WERI-Rb-1 (cell line): ENCODE results near the gene NUDCD3.

Source experiments
- DNase-seq: peaks from one replicate; pipeline ENCODE4 v3.0.0-alpha.2; 2020
- H3K27ac ChIP-seq: fragments of 250-450 bp; sonication (Bioruptor Pico); 2 replicates; pipeline ENCODE4 v1.5.1; 2020; ENCODE audit warnings: mild to moderate bottlenecking, moderate library complexity
- H3K27me3 ChIP-seq: fragments of 250-450 bp; sonication (Bioruptor Pico); 2 replicates; pipeline ENCODE4 v1.5.1; 2021; ENCODE audit warnings: mild to moderate bottlenecking, low read depth, moderate library complexity; ENCODE audit not compliant: insufficient read depth, severe bottlenecking
- H3K36me3 ChIP-seq: fragments of 250-450 bp; sonication (Bioruptor Pico); 2 replicates; pipeline ENCODE4 v1.5.1; 2020; ENCODE audit warnings: mild to moderate bottlenecking, moderate library complexity
- H3K4me3 ChIP-seq: 2 replicates; pipeline ENCODE4 v1.5.1; 2011; ENCODE audit warnings: low read depth, mild to moderate bottlenecking, control low read depth, low read length
- H3K9me3 ChIP-seq: fragments of 250-450 bp; sonication (Bioruptor Pico); 2 replicates; pipeline ENCODE4 v1.5.1; 2021; ENCODE audit warnings: mild to moderate bottlenecking, moderate library complexity; ENCODE audit not compliant: severe bottlenecking
- TF ChIP-seq, protein P1 (sequence below): IDR thresholded peaks from 2 replicates; pipeline ENCODE4 v1.5.1; 2011; ENCODE audit warnings: low read depth, mild to moderate bottlenecking, control low read depth, inconsistent platforms, low read length

Gene NUDCD3

DNA sequence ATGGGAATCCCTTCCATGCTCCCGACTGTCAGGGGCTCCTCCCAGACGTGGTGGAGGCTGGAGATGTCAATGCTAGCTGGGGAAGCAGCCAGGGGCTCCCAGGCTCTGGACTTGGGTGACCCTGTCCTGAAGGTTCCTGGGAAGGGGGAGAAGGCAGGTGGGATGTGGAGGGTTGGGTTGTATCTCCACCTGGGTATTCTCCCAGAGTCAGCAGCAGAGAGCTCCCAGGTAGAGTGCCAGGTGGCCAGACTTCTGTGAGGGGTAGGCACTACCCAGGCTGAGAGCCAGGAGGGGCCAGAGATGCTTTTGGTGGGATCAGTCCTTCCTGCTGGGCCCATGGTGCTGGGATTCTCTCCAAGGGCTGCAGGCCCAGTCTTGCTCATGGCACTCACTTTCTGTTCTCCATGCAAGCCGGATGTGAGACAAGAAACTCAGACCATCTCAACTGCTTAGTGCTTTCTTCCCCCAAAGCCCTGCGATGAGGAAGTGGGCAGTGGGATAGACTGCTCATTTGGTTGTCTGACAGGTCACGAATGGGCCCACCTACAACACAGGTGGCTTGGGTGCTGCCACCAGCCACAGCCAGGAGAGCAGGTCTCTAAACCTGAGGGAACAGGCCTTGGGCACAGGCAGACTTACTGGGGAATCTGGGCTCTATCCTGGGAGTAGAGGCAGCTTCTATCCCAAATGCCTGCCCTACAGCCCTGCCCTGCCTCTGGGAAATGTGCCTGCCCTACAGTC, 112.6 kb downstream of the NUDCD3 start:
- no peaks in the 10 kb centered on the region for H3K36me3 ChIP-seq
- H3K27ac ChIP-seq, result no peak overlapping the region
- no peaks in the 10 kb centered on the region for H3K27me3 ChIP-seq
- no peak overlapping the region for H3K4me3 ChIP-seq
- no peaks in the 10 kb centered on the region for H3K9me3 ChIP-seq
- no peak for DNase-seq
- TF ChIP-seq, protein P1, sequence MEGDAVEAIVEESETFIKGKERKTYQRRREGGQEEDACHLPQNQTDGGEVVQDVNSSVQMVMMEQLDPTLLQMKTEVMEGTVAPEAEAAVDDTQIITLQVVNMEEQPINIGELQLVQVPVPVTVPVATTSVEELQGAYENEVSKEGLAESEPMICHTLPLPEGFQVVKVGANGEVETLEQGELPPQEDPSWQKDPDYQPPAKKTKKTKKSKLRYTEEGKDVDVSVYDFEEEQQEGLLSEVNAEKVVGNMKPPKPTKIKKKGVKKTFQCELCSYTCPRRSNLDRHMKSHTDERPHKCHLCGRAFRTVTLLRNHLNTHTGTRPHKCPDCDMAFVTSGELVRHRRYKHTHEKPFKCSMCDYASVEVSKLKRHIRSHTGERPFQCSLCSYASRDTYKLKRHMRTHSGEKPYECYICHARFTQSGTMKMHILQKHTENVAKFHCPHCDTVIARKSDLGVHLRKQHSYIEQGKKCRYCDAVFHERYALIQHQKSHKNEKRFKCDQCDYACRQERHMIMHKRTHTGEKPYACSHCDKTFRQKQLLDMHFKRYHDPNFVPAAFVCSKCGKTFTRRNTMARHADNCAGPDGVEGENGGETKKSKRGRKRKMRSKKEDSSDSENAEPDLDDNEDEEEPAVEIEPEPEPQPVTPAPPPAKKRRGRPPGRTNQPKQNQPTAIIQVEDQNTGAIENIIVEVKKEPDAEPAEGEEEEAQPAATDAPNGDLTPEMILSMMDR, result no peak

DNA sequence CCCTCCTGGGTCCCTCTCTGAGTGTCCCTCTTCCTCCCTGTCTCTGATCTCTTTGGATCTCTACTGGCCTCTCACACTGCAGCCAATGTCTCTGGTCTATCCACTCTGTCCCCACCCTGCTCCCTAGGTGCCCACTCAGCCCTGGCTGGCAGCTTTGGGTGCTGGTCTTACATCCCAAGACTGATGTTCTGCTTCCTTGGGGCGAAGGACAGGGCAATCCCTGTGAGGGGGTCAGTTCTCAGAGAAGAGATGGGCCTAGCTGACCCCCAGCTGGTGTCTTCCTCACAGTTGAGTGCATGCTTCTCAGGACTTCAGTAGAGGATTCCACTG, 113.4 kb downstream of the NUDCD3 start:
- Histone ChIP-seq H3K36me3 (no peaks in the 10 kb centered on the region), H3K27ac (no peak overlapping the region), H3K4me3 (no peak overlapping the region), H3K27me3 (no peaks in the 10 kb centered on the region), H3K9me3 (no peaks in the 10 kb centered on the region)
- DNase-seq, result no peak
- TF ChIP-seq, protein P1, result no peak

DNA sequence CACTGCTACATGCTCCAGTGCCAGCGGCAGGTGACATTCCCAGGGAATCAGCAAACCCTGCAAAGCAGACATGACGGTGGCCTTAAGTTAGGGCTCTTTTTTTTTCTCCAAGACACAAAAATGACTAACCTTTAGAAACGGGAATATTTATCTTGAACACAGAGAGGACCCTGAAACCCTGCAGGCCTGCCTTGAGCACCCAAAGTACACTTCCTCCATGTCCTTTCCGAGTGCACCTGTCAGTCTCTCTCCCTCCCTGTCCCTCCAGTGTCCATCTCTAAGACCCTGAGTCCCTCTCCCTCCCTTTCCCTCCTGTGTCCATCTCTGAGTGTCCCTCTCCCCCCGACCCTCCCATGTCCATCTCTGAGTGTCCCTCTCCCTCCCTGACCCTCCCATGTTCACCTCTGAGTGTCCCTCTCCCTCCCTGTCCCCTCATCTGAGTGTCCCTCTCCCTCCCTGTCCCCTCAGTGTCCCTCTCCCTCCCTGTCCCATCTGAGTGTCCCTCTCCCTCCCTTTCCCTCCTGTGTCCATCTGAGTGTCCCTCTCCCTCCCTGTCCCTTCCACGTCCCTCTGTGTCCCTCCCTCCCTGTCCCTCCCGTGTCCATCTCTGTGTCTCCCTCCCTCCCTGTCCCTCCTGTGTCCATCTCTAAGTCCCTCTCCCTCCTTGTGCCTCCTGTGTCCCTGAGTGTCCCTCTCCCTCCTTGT, 113.9 kb downstream of the NUDCD3 start:
- no peak overlapping the region for H3K27ac ChIP-seq
- no peaks in the 10 kb centered on the region for H3K36me3 ChIP-seq
- DNase-seq, result no peak
- no peaks in the 10 kb centered on the region for H3K27me3 ChIP-seq
- TF ChIP-seq, protein P1, result no peak
- H3K4me3 ChIP-seq, result no peak overlapping the region
- H3K9me3 ChIP-seq, result no peaks in the 10 kb centered on the region

DNA sequence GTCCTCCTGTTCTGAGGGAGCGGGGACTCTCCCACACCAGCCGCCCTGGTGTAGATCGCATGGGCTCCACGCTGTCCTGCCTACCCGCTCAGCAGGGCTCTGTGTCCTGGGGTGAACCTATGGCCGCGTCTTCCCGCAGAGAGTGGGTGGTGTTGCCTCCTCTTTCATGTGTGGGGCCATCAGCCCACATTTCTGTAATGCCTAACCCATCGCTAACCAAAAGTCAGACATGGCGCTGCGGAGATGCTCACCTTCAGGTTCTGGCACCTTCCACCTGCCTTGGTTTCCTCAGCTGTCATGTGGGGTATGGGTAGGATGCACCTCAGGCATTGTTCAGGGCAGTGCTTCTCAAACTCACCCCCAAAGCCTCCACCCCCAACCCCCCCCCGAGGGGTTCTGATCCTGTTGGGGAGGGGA, 114.5 kb downstream of the NUDCD3 start:
- Histone ChIP-seq H3K36me3 (no peaks in the 10 kb centered on the region), H3K27me3 (no peaks in the 10 kb centered on the region), H3K27ac (no peak overlapping the region), H3K9me3 (no peaks in the 10 kb centered on the region), H3K4me3 (no peak overlapping the region)
- DNase-seq, result no peak
- TF ChIP-seq, protein P1, result no peak

DNA sequence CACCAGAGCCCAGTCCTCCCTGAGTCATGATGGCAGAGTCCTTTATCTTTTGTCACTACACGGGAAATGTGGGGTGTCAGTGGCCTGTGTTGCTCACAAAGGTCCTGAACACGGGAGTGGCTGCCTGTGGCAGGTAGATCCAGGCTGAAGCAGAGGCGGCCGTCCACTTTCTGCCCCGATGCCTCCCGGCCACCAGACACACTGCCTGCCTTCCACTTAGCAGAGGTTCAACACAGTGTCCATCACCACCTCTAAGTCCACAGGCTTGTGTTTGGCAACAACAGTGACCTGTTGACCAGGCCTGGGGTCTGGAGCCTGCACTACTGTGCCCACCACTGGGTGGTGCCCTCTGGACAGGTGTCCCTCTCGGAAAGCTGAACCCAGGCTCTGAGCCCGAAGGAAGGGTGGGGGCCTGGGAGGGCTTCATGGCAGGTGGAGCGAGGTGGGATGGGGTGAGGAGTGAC, 115.2 kb downstream of the NUDCD3 start:
- Histone ChIP-seq H3K9me3 (no peaks in the 10 kb centered on the region), H3K27me3 (no peaks in the 10 kb centered on the region), H3K27ac (no peak overlapping the region), H3K4me3 (no peak overlapping the region), H3K36me3 (no peaks in the 10 kb centered on the region)
- DNase-seq, result peak; percentile 41
- TF ChIP-seq, protein P1, result peak; percentile 73
